ENCODE results near the gene PLPPR3.

PLPPR3 gene

GRCh38 chr19:806815-807421 lies 14.8 kb downstream of the PLPPR3 start:
- DNase-seq: no peak

GRCh38 chr19:805600-806550 lies 15.9 kb downstream of the PLPPR3 start:
- DNase-seq: no peak

GRCh38 chr19:805166-805551 lies 16.6 kb downstream of the PLPPR3 start:
- DNase-seq: no peak

GRCh38 chr19:804419-805165 lies 17.2 kb downstream of the PLPPR3 start:
- no peak for DNase-seq

- no peak for DNase-seq
Measured at GRCh38 chr19:803686-804418, 17.9 kb downstream of the PLPPR3 start.

GRCh38 chr19:803099-803561 lies 18.6 kb downstream of the PLPPR3 start:
- no peak for DNase-seq

GRCh38 chr19:802498-803098 lies 19.2 kb downstream of the PLPPR3 start:
- DNase-seq: no peak

- no peak for DNase-seq
Measured at GRCh38 chr19:801861-802497, 19.8 kb downstream of the PLPPR3 start.

GRCh38 chr19:801030-801860 lies 20.5 kb downstream of the PLPPR3 start:
- no peak for DNase-seq

GRCh38 chr19:800360-801029 lies 21.3 kb downstream of the PLPPR3 start:
- no peak for DNase-seq

- DNase-seq: no peak
Measured at GRCh38 chr19:799076-799881, 22.5 kb downstream of the PLPPR3 start.

- no peak for DNase-seq
Measured at GRCh38 chr19:798415-799075, 23.2 kb downstream of the PLPPR3 start.

GRCh38 chr19:797528-798414 lies 24.0 kb downstream of the PLPPR3 start:
- peak; percentile 76 for DNase-seq

GRCh38 chr19:796692-797527 lies 24.8 kb downstream of the PLPPR3 start, which contains the start of gene PTBP1:
Gene PTBP1 (plus strand): TSS chr19:797452. CDS start chr19:797498, 46 bp downstream.
- DNase-seq: peak; percentile 98

- no peak for DNase-seq
Measured at GRCh38 chr19:795691-796581, 25.8 kb downstream of the PLPPR3 start.

Data from NCI-H2107 (cell line).